Sigmoid colon (tissue), 3 donors: ENCODE measurements around the gene RPN2.

Experiments used
- CTCF ChIP-seq, 4 experiments: fragments of 450-650 bp in 3 of 4; fragments of 200-600 bp in 1 of 4; IDR thresholded peaks; one replicate each; pipeline ENCODE4 v1.5.1; 2016 to 2019; ENCODE audit warnings: antibody characterized with exemption in 4 of 4, mild to moderate bottlenecking in 3 of 4, moderate library complexity in 2 of 4
- POLR2A ChIP-seq, 2 donors: fragments of 450-650 bp; IDR thresholded peaks; one replicate each; pipeline ENCODE4 v1.6.1; 2016; ENCODE audit warnings: antibody characterized with exemption in 2 of 2, mild to moderate bottlenecking in 2 of 2, moderate library complexity in 2 of 2

- TF ChIP-seq POLR2A (IDR thresholded peaks at IDR 0.05) = no peak
- TF ChIP-seq CTCF (IDR thresholded peaks at IDR 0.05) = no peak
Measured at GRCh38 chr20:37207171-37207570, 28.0 kb downstream of the RPN2 start.
